Panc1 (cell line): ENCODE results near the gene OTOA. TPM values are rescaled to one million over a fixed set of nuclear protein-coding genes. Genes with fewer than 3 reads are reported as not detected.

Experiments
- ATAC-seq: fragments of 200-7000 bp; cut with Tn5 transposase; 2 replicates; pipeline ENCODE4 v1.9.1; 2020; ENCODE audit warnings: mild to moderate bottlenecking, moderate library complexity
- BruUV-seq: library from RNA; stranded (reverse); fragments of 400-500 nt; replicated peaks from 2 replicates; lab custom pipeline; 2021; lab: Mats Ljungman, UMichigan
- CTCF ChIA-PET: fragments of 300-600 bp; sonication (Branson Sonifier 250); formaldehyde crosslinking; loops from one replicate; lab custom pipeline; 2022; ENCODE audit warnings: antibody characterized with exemption; lab: Charles Lee
- POLR2A ChIA-PET: fragments of 300-600 bp; sonication (Branson Sonifier 250); formaldehyde crosslinking; loops from one replicate; lab custom pipeline; 2022; ENCODE audit warnings: antibody characterized with exemption; lab: Charles Lee
- DNase-seq: peaks from one replicate; pipeline ENCODE4 v3.0.0-alpha.2; 2010; ENCODE audit warnings: low read depth, low spot score
- H3K27ac ChIP-seq: 2 replicates; pipeline ENCODE4 v1.5.1; 2011; ENCODE audit warnings: mild to moderate bottlenecking, low read length, inconsistent platforms
- H3K27me3 ChIP-seq: fragments of 200-500 bp; sonication (Bioruptor generic); 2 replicates; pipeline ENCODE4 v1.6.0; 2014; ENCODE audit warnings: low read length, inconsistent platforms; ENCODE audit not compliant: control insufficient read depth, insufficient read depth
- H3K36me3 ChIP-seq: fragments of 200-500 bp; sonication (Bioruptor generic); 2 replicates; pipeline ENCODE4 v1.5.1; 2014; ENCODE audit warnings: inconsistent platforms, mild to moderate bottlenecking, low read length, moderate library complexity; ENCODE audit not compliant: control insufficient read depth, insufficient read depth
- H3K4me1 ChIP-seq: 2 replicates; pipeline ENCODE4 v1.5.1; 2011; ENCODE audit warnings: inconsistent platforms, mild to moderate bottlenecking, low read length, moderate library complexity; ENCODE audit not compliant: control insufficient read depth, insufficient read depth
- H3K4me3 ChIP-seq, 2 experiments: 2 replicates each; pipeline ENCODE4 v1.5.1; 2011 to 2012; ENCODE audit warnings: low read depth in 2 of 2, low read length in 2 of 2, mild to moderate bottlenecking in 2 of 2, inconsistent platforms in 1 of 2, moderate library complexity in 1 of 2
- H3K9me3 ChIP-seq: fragments of 200-500 bp; sonication (Bioruptor generic); 2 replicates; pipeline ENCODE4 v1.5.1; 2014; ENCODE audit warnings: low read depth, mild to moderate bottlenecking, inconsistent platforms, low read length, moderate library complexity; ENCODE audit not compliant: control insufficient read depth, insufficient read depth
- POLR2AphosphoS5 ChIP-seq: IDR thresholded peaks from 2 replicates; pipeline ENCODE4 v1.6.1; 2012; ENCODE audit warnings: mild to moderate bottlenecking, low read depth, low read length, moderate library complexity
- SIN3A ChIP-seq: IDR thresholded peaks from 2 replicates; pipeline ENCODE4 v1.6.1; 2012; ENCODE audit warnings: low read depth, mild to moderate bottlenecking, low read length, moderate library complexity, borderline replicate concordance; ENCODE audit not compliant: insufficient read depth
- TCF7L2 ChIP-seq: IDR thresholded peaks from 2 replicates; pipeline ENCODE4 v1.6.1; 2011; ENCODE audit warnings: mild to moderate bottlenecking, low read depth, low read length, inconsistent platforms
- in situ Hi-C: cut with HindIII; loops from 2 replicates; pipeline ENCODE4 v1.10.0; 2016; ENCODE audit warnings: low sequenced_read_pairs, low pct_unique_long_range_greater_than_20kb
- intact Hi-C: fragments of 100-400 bp; cut with micrococcal nuclease; formaldehyde crosslinking; loops from one replicate; pipeline ENCODE4 v1.10.0; 2022; ENCODE audit not compliant: unreplicated experiment
- total RNA-seq: library from RNA; stranded (reverse); gene quantifications from one replicate; pipeline ENCODE4 v1.2.1, GENCODE V29; 2021; ENCODE audit not compliant: unreplicated experiment
- TF ChIP-seq, protein P1 (sequence below): fragments of 450-650 bp; IDR thresholded peaks from 2 replicates; pipeline ENCODE4 v1.5.1; 2017; ENCODE audit warnings: mild to moderate bottlenecking
- TF ChIP-seq, protein P2 (sequence below), 2 experiments: IDR thresholded peaks; 2 replicates each; pipeline ENCODE4 v1.6.1; 2011 to 2012; ENCODE audit warnings: low read depth in 2 of 2, control low read depth in 1 of 2, low read length in 1 of 2, mild to moderate bottlenecking in 1 of 2, moderate library complexity in 1 of 2; ENCODE audit not compliant: insufficient read depth in 1 of 2

OTOA gene
- total RNA-seq, 1 experiment from 2014 or later, result not detected

DNA sequence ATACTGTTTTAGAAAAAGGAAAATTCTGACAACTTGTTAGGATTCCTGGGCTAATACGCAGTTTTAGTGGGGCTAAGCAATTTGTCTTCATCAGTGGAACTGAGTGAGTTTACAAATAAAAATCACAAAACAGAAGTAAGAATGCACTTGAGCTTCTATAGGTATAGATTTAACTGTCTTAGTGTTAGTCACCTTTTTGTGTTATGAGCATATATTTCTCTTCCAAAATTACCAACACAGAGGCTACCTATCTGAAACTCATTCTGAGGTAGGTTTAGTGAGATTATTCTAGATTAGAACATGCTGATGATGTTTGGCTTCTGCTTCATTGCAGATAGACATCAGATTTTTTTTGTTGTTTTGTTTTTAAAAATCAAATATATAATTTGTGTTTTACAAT lies 41.2 kb upstream of the OTOA start:
- no peaks in the 10 kb centered on the region for H3K27me3 ChIP-seq
- H3K4me1 ChIP-seq, result no peaks in the 10 kb centered on the region
- no peaks in the 10 kb centered on the region for H3K9me3 ChIP-seq
- no TSS peak for BruUV-seq
- POLR2A ChIA-PET, result no interaction called here
- CTCF ChIA-PET, result interaction anchor here (1.0 kb wide), 1 partner anchor 18 kb away, joined by 3 read pairs; no protein-coding TSS in a partner anchor
- no peak overlapping the region for H3K4me3 ChIP-seq
- TF ChIP-seq SIN3A (no peak), POLR2AphosphoS5 (no peak), TCF7L2 (no peak)
- TF ChIP-seq, protein P1, sequence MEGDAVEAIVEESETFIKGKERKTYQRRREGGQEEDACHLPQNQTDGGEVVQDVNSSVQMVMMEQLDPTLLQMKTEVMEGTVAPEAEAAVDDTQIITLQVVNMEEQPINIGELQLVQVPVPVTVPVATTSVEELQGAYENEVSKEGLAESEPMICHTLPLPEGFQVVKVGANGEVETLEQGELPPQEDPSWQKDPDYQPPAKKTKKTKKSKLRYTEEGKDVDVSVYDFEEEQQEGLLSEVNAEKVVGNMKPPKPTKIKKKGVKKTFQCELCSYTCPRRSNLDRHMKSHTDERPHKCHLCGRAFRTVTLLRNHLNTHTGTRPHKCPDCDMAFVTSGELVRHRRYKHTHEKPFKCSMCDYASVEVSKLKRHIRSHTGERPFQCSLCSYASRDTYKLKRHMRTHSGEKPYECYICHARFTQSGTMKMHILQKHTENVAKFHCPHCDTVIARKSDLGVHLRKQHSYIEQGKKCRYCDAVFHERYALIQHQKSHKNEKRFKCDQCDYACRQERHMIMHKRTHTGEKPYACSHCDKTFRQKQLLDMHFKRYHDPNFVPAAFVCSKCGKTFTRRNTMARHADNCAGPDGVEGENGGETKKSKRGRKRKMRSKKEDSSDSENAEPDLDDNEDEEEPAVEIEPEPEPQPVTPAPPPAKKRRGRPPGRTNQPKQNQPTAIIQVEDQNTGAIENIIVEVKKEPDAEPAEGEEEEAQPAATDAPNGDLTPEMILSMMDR, result no peak
- TF ChIP-seq, protein P2, sequence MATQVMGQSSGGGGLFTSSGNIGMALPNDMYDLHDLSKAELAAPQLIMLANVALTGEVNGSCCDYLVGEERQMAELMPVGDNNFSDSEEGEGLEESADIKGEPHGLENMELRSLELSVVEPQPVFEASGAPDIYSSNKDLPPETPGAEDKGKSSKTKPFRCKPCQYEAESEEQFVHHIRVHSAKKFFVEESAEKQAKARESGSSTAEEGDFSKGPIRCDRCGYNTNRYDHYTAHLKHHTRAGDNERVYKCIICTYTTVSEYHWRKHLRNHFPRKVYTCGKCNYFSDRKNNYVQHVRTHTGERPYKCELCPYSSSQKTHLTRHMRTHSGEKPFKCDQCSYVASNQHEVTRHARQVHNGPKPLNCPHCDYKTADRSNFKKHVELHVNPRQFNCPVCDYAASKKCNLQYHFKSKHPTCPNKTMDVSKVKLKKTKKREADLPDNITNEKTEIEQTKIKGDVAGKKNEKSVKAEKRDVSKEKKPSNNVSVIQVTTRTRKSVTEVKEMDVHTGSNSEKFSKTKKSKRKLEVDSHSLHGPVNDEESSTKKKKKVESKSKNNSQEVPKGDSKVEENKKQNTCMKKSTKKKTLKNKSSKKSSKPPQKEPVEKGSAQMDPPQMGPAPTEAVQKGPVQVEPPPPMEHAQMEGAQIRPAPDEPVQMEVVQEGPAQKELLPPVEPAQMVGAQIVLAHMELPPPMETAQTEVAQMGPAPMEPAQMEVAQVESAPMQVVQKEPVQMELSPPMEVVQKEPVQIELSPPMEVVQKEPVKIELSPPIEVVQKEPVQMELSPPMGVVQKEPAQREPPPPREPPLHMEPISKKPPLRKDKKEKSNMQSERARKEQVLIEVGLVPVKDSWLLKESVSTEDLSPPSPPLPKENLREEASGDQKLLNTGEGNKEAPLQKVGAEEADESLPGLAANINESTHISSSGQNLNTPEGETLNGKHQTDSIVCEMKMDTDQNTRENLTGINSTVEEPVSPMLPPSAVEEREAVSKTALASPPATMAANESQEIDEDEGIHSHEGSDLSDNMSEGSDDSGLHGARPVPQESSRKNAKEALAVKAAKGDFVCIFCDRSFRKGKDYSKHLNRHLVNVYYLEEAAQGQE (IDR thresholded peaks at IDR 0.05; ENCODE audit: insufficient read depth in 1 of 2, low read depth in 2 of 2, low read length in 1 of 2), result no peak
- H3K27ac ChIP-seq, result no peak overlapping the region
- no peak for DNase-seq
- in situ Hi-C loops (no loop called here), intact Hi-C loops (no loop called here)
- no peaks in the 10 kb centered on the region for H3K36me3 ChIP-seq
- ATAC-seq, result no peak

DNA sequence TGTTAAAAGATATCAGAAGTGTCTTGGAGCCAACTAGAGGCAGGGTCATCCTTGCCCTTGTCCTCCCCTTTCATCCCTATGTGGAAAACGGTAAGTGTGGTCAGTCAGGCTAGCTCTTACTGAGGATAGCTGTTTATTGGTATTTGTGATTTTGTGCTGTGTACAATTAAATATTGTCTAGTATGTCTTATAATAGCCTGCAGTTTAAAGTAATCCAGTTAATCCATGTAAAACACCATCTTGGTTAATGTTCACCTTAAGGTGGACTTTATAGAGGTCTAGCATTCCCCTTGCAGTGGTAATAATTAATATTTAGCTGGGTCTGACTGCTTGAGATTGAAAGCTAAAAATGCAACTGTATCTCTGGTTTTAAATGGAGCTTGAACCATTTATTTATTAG lies 38.7 kb upstream of the OTOA start:
- no peak overlapping the region for H3K4me3 ChIP-seq
- ATAC-seq (no peak), DNase-seq (no peak)
- H3K4me1 ChIP-seq, result no peaks in the 10 kb centered on the region
- ChIA-PET CTCF (no interaction called here), POLR2A (interaction anchor here (0.8 kb wide), 1 partner anchor 17 kb away, joined by 3 read pairs; no protein-coding TSS in a partner anchor)
- H3K36me3 ChIP-seq, result no peaks in the 10 kb centered on the region
- intact Hi-C loops (no loop called here), in situ Hi-C loops (no loop called here)
- no peaks in the 10 kb centered on the region for H3K27me3 ChIP-seq
- TF ChIP-seq, protein P1, result no peak
- TF ChIP-seq POLR2AphosphoS5, result no peak
- no peak for TF ChIP-seq SIN3A
- no peak for TF ChIP-seq TCF7L2
- TF ChIP-seq, protein P2 (IDR thresholded peaks at IDR 0.05; ENCODE audit: insufficient read depth in 1 of 2, low read depth in 2 of 2, low read length in 1 of 2), result no peak
- H3K27ac ChIP-seq, result no peak overlapping the region
- H3K9me3 ChIP-seq, result no peaks in the 10 kb centered on the region
- no TSS peak for BruUV-seq
